Activated CD8-positive, alpha-beta memory T cell treated with anti-CD3 and anti-CD28 coated beads, Interleukin-2, amount 50 U/mL, for 1 hour (primary cell): ENCODE results near the gene NANOS1.

ENCODE experiments used
- DNase-seq: peaks from one replicate; pipeline ENCODE4 v3.0.0-alpha.2; 2020; ENCODE audit errors: extremely low read depth

Gene NANOS1, protein sequence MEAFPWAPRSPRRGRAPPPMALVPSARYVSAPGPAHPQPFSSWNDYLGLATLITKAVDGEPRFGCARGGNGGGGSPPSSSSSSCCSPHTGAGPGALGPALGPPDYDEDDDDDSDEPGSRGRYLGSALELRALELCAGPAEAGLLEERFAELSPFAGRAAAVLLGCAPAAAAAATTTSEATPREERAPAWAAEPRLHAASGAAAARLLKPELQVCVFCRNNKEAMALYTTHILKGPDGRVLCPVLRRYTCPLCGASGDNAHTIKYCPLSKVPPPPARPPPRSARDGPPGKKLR

GRCh38 chr10:119029613-119030420 is at the start of gene NANOS1:
Gene NANOS1 (plus strand): TSS chr10:119029714. CDS start chr10:119029802, 88 bp downstream.
- DNase-seq: no peak

- DNase-seq: no peak
These were observed 49.2 kb upstream of the NANOS1 start for GRCh38 chr10:118980135-118980865.

- no peak for DNase-seq
These were observed 48.6 kb upstream of the NANOS1 start for GRCh38 chr10:118980870-118981269.

- no peak for DNase-seq
These were observed 47.6 kb upstream of the NANOS1 start for GRCh38 chr10:118981946-118982345.

GRCh38 chr10:118982366-118982765 is 47.1 kb upstream of the NANOS1 start:
- no peak for DNase-seq

- DNase-seq: no peak
These were observed 46.3 kb upstream of the NANOS1 start for GRCh38 chr10:118983263-118983662.

- no peak for DNase-seq
These were observed 43.9 kb upstream of the NANOS1 start for GRCh38 chr10:118985576-118985975.

- no peak for DNase-seq
These were observed 42.4 kb upstream of the NANOS1 start for GRCh38 chr10:118986815-118987790.

DNA sequence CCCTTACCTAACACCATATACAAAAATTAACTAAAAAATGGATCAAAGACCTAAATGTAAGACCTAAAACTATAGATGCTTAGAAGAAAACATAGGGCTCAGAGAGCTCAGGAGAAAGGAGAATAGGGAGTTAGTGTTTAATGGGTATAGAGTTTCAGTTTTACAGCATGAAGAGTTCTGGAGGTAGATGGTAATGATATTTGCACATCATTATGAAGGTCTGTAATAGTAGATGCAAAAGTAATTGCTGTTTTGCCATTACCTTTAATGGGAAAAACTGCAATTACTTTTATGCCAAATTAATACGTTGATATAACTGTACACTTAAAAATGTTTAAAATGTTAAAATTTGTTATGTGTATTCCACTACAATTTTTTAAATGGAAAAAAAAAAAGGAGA is 39.2 kb upstream of the NANOS1 start:
- DNase-seq: no peak

DNA sequence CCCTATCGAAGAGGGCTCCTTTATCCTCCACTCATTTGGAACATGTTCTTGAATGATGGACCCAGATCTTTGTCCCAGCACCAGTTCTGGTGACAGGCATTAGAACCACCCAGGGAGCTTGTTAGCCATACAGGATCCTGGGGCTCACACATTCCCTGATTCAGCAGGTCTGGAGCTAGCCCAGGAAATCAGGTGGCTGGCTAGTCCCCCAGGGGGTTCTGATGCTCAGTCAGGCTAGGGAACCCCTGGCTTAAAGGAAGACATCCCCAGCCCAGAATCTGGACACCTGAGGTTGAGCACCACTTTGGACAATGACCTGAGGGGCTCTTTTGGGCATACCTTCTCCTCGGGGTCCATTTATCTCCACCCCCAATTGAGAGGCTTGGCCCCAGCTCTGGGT is 37.0 kb upstream of the NANOS1 start:
- no peak for DNase-seq

- no peak for DNase-seq
These were observed 36.3 kb upstream of the NANOS1 start for GRCh38 chr10:118993214-118993613.

GRCh38 chr10:118994321-118994720 is 35.2 kb upstream of the NANOS1 start:
- DNase-seq: no peak

DNA sequence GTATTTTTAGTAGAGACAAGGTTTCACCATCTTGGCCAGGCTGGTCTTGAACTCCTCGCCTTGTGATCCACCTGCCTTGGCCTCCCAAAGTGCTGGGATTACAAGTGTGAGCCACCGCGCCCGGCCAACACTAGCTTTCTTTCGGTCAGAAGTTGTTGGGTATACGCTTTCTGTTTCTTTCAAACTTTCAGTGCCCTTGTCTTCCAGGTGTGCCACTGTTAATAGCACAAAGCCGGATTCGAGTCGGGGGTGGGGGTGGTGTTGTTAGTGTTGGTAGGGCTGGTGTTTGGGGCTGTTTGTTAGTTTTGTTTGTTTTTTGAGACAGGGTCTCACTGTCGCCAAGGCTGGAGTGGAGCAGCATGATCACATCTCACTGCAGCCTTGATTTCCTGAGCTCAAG is 33.8 kb upstream of the NANOS1 start:
- DNase-seq: no peak

- no peak for DNase-seq
These were observed 32.1 kb upstream of the NANOS1 start for GRCh38 chr10:118997379-118997778.

DNA sequence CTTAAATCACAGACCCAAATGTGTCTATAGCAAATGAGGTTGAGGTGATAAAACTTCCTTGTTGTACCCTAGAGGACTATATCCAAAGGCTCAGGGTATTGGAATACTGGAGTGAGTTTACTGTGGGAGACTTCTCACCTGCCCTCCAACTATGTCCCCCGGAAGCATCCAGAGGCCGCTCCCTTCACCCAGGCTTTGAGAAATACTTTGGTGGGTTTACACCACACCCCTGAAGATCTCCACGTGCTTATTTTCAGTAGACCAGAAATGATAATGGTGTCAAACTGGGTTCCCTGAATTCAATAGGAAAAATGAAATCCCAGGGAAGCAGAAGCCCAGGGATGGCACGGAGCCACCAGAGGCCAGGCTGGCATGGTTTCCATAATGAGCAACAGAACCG is 31.3 kb upstream of the NANOS1 start:
- no peak for DNase-seq

DNA sequence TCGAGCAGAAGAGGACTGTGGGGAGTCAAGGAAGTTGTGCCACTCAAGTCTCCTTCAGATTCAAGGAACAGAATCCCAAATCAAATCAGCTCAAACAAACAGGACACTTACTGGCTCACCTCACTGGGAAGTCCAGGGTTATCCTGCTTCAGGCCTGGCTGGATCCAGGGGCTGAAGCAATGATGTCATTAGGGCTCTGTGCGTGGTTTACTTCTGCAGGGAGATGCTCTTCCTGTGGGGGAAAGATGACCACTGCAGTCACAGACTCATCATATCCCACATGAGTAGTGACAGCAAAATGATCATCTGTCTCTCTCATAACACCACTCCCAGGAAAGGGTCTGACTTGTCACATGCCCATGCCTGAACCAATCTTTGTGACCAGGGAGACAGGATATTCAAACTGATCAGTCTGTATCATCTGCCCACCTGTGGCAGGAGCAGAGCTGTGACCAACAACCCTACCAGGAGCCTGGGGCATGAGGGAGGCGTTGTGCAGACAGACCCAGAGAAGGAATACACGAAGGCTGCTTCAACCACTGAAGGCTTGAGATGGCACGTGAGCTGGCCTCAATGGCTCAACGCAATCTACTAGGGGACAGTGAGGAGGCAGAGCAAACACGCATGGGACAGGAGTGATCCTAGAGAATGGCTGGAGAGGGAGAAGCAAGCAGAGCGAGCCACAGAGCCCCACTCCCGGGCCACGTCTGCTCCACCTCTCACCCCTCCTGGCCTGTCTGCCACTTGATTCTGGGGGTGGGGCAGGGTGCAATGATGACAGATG is 27.6 kb upstream of the NANOS1 start:
- no peak for DNase-seq

- no peak for DNase-seq
These were observed 25.8 kb upstream of the NANOS1 start for GRCh38 chr10:119003572-119004289.

GRCh38 chr10:119005362-119006043 is 24.0 kb upstream of the NANOS1 start:
- no peak for DNase-seq
